ENCODE data around the gene ASL. TPM values are rescaled to one million over a fixed set of nuclear protein-coding genes. Genes with fewer than 3 reads are reported as not detected.

ASL gene
- total and polyA plus RNA-seq, 4 donors: 60.3 to 272 (median 252) TPM

DNA sequence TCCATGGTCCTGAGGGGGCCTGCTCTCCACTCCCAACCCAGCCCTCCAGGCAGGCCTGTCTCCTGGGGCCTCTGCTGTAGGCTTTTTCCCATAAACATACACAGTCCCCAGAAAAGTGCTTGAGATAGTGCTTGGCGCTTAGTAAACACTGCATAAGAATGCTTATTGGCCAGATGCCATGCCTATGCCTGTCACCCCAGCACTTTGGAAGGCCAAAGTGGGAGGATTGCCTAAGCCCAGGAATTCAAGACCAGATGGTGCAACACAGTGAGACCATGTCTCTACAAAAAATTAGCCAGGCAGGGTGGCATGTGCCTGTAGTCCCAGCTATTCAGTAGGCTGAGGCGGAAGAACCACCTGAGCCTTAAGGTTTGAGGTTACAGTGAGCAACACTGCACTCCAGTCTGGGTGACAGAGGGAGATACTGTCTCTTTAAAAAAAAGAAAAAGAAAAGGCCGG lies 24.6 kb upstream of the ASL start:
- WGBS: 86% methylated on average over 3 of the region's 3 CpGs
- H3K9ac ChIP-seq (ENCODE audit: low read depth in 1 of 2, low read length in 2 of 2): no peak overlapping the region
- no peaks in the 10 kb centered on the region for H3K27me3 ChIP-seq (ENCODE audit: control insufficient read depth in 4 of 4, insufficient read depth in 4 of 4, low read length in 3 of 4)
- H3K4me1 ChIP-seq (ENCODE audit: control insufficient read depth in 4 of 4, insufficient read depth in 4 of 4, low read length in 3 of 4): peaks cover 0 to 4% (median 0%) of the 10 kb centered on the region in 4 donors
- no peaks in the 10 kb centered on the region for H3K9me3 ChIP-seq (ENCODE audit: control insufficient read depth in 4 of 4, low read length in 3 of 4)
- no peak overlapping the region for H3K27ac ChIP-seq (ENCODE audit: low read depth in 1 of 2, low read length in 2 of 2)
- TF ChIP-seq, protein P1, sequence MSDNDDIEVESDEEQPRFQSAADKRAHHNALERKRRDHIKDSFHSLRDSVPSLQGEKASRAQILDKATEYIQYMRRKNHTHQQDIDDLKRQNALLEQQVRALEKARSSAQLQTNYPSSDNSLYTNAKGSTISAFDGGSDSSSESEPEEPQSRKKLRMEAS (IDR thresholded peaks at IDR 0.05): no peak
- TF ChIP-seq CTCF (IDR thresholded peaks at IDR 0.05; ENCODE audit: low read depth, low read length, missing input control) (no peak), TAF1 (conservative IDR thresholded peaks at IDR 0.05) (no peak), HNF4A (conservative IDR thresholded peaks at IDR 0.05) (peak; percentile 53 to 62), RXRA (IDR thresholded peaks at IDR 0.05) (peak; percentile 53 to 64), YY1 (IDR thresholded peaks at IDR 0.05) (no peak), FOXA2 (IDR thresholded peaks at IDR 0.05) (peak; percentile 25), JUND (IDR thresholded peaks at IDR 0.05) (peak in 1 of 2 donors; percentile 34), NR2F2 (IDR thresholded peaks at IDR 0.05) (no peak), HNF4G (IDR thresholded peaks at IDR 0.05) (peak; percentile 20), GABPA (IDR thresholded peaks at IDR 0.05 in 1 of 2, conservative IDR thresholded peaks at IDR 0.05 in 1 of 2) (no peak), EGR1 (IDR thresholded peaks at IDR 0.05; ENCODE audit: low read depth in 2 of 2) (no peak), RAD21 (IDR thresholded peaks at IDR 0.05) (peak in 1 of 2 donors; percentile 46), SP1 (IDR thresholded peaks at IDR 0.05) (peak; percentile 67), FOXA1 (IDR thresholded peaks at IDR 0.05) (no peak)
- TF ChIP-seq, protein P2, sequence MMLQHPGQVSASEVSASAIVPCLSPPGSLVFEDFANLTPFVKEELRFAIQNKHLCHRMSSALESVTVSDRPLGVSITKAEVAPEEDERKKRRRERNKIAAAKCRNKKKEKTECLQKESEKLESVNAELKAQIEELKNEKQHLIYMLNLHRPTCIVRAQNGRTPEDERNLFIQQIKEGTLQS (IDR thresholded peaks at IDR 0.05): no peak
- TF ChIP-seq, protein P3, sequence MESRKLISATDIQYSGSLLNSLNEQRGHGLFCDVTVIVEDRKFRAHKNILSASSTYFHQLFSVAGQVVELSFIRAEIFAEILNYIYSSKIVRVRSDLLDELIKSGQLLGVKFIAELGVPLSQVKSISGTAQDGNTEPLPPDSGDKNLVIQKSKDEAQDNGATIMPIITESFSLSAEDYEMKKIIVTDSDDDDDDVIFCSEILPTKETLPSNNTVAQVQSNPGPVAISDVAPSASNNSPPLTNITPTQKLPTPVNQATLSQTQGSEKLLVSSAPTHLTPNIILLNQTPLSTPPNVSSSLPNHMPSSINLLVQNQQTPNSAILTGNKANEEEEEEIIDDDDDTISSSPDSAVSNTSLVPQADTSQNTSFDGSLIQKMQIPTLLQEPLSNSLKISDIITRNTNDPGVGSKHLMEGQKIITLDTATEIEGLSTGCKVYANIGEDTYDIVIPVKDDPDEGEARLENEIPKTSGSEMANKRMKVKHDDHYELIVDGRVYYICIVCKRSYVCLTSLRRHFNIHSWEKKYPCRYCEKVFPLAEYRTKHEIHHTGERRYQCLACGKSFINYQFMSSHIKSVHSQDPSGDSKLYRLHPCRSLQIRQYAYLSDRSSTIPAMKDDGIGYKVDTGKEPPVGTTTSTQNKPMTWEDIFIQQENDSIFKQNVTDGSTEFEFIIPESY (IDR thresholded peaks at IDR 0.05): no peak
- TF ChIP-seq, protein P4, sequence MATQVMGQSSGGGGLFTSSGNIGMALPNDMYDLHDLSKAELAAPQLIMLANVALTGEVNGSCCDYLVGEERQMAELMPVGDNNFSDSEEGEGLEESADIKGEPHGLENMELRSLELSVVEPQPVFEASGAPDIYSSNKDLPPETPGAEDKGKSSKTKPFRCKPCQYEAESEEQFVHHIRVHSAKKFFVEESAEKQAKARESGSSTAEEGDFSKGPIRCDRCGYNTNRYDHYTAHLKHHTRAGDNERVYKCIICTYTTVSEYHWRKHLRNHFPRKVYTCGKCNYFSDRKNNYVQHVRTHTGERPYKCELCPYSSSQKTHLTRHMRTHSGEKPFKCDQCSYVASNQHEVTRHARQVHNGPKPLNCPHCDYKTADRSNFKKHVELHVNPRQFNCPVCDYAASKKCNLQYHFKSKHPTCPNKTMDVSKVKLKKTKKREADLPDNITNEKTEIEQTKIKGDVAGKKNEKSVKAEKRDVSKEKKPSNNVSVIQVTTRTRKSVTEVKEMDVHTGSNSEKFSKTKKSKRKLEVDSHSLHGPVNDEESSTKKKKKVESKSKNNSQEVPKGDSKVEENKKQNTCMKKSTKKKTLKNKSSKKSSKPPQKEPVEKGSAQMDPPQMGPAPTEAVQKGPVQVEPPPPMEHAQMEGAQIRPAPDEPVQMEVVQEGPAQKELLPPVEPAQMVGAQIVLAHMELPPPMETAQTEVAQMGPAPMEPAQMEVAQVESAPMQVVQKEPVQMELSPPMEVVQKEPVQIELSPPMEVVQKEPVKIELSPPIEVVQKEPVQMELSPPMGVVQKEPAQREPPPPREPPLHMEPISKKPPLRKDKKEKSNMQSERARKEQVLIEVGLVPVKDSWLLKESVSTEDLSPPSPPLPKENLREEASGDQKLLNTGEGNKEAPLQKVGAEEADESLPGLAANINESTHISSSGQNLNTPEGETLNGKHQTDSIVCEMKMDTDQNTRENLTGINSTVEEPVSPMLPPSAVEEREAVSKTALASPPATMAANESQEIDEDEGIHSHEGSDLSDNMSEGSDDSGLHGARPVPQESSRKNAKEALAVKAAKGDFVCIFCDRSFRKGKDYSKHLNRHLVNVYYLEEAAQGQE (IDR thresholded peaks at IDR 0.05): no peak
- no peak for DNase-seq (ENCODE audit: low spot score)
- no peak overlapping the region for H3K4me3 ChIP-seq (ENCODE audit: low read depth in 1 of 3, low read length in 3 of 3)
- H3K36me3 ChIP-seq (ENCODE audit: control insufficient read depth in 4 of 4, insufficient read depth in 3 of 4, low read depth in 1 of 4, low read length in 3 of 4): no peaks in the 10 kb centered on the region
